Hematopoietic multipotent progenitor cell treated with erythropoietin and hydrocortisone succinate and interleukin-3 and kit ligand, for 4 days (in vitro differentiated cells): ENCODE data around the gene SPINK2.

ENCODE experiments used
- DNase-seq: peaks from one replicate; pipeline ENCODE4 v3.0.0-alpha.2; 2015

Gene SPINK2, protein sequence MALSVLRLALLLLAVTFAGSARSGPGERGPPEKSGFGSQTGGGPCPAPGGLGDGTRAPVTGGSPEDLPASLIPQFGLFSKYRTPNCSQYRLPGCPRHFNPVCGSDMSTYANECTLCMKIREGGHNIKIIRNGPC

DNA sequence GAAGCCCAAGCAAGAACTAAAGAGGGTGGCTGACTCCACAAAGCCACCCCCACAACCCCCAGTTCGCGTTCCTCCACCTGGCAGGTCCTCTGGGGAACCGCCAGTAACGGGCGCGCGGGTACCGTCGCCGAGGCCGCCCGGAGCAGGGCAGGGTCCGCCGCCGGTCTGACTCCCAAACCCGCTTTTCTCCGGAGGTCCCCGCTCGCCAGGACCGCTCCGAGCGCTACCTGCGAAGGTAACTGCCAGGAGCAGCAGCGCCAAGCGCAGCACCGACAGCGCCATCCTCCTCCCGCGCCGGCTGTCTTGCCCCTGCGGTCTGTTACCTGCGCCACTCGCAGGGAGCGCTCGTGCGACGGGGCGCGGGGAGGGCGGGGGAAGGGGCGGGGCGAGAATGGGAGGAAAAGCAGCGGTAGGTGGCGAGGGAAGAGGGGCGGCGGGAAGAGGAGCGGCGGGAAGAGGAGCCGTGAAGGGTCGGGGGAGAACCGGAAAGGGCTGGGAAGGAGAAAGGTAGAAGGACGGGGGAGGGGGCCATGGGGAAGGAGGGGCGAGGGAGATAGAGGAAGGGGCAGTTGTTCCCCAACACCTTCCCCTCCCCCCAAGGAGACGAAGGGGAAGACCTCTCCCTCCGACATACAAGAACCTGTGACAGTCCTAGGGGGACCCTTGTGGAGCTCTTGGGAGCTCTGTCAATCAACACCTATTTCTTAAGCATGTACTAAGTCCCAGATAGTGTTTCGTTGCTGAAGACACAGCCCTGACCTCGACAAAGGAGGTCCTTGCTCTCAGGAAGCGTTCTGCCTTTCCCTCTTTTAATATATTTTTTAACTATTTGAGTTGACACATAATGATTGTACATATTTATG is at the start of gene SPINK2:
TSS of gene SPINK2 (minus strand) at position 321 of the 863 bp plus-strand sequence. CDS start at position 282, 39 bp downstream.
- DNase-seq: peak; percentile 64

DNA sequence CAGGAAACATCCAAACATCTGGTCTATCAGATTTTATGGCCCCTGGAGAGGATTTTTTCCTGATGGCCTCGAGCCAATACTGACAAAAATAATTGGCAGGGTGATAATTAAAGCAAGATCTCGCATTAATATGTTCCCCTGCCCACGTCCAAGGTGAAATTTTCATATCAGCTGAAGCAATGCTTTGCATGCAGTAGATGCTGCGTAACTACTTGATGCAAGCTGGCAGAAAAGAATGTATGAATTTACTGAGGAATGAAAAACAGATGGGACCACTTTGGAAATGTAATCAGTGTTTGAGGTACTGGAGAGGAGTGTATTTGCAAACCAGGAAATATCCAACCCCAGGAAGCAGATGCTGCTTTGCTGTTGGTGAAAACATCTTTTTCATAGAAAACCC is 49.4 kb upstream of the SPINK2 start:
- no peak for DNase-seq

DNA sequence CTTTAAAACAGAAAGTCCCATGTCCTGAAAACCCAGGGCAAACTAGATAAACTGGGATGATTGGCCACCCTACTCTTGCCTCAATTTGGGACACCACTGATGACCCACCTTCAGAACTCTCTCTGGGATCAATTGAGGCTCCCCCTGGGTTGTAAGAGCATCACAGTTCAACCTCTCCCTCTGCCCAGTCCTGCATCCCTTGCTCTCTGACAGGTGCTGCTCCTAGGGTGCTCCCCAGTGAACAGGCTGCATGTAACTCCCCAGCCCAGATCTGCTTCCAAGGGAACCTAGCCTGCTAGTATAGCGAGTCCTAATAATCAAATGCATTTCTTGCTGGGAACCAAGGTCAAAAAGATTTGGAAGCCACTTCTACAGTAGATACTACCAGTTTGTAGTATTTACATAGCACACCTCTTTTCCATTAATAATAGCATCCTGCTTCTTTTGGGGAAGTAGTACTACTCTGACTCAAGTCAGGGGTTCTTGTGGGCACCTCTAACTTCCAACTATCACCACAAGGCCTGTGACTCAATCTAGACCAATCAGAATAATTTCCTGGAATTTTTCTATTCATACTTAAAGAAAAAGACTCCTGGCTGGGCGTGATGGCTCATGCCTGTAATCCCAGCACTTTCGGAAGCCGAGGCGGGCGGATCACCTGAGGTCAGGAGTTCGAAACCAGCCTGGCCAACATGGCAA is 42.1 kb upstream of the SPINK2 start:
- peak; percentile 68 for DNase-seq

DNA sequence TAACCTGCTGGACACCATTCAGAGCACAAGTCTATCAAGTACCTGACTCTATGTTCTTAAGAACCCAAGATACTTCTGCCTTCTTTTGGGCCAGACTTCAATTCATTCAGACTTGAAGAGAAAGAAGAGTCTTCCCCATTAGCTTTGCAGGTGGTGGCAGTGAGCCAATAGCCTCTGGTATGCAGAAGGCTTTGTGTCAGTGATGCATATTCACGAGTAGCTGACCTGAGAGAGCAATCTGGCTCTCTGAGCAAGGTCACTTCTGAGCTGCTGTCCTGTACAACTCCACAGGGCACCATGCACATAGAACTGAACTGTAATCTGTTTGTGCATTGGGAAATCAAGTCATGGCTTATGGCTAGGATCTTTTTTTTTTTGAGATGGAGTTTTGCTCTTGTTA is 39.9 kb upstream of the SPINK2 start:
- DNase-seq: peak; percentile 34

DNA sequence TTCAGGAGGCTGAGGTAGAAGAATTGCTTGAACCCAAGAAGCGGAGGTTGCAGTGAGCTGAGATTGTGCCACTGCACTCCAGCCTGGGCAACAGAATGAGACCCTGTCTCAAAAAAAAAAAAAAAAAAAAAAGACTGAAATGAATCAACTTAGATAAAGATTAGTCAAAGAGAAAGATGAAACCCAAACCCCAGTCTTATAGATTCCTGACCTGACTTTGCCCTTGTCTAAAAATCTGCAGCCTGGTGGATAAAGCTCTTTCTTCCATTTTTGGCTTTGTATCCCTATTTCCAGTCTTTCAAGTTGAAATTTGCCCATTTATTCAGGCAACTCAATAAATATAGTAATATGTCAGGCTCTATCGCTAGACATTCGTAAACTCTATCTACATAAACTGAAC is 39.3 kb upstream of the SPINK2 start:
- no peak for DNase-seq

DNA sequence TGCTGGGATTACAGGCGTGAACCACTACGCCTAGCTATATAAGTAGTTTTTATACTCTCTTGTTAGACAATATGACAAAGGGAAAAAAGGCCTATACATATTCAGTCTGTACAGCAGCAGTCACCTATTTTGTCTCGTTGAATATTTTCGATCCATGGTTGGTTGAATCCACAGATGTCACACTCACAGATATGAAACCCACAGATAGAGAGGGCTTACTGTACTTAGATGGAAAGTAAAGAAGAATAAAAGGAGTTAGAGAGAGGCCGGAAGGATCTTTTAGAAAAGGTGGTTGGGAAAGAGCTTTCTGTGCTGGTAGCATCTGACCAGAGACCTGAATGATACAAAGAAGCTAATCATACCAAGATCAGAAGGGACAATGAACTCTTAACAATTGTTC is 38.3 kb upstream of the SPINK2 start:
- no peak for DNase-seq

DNA sequence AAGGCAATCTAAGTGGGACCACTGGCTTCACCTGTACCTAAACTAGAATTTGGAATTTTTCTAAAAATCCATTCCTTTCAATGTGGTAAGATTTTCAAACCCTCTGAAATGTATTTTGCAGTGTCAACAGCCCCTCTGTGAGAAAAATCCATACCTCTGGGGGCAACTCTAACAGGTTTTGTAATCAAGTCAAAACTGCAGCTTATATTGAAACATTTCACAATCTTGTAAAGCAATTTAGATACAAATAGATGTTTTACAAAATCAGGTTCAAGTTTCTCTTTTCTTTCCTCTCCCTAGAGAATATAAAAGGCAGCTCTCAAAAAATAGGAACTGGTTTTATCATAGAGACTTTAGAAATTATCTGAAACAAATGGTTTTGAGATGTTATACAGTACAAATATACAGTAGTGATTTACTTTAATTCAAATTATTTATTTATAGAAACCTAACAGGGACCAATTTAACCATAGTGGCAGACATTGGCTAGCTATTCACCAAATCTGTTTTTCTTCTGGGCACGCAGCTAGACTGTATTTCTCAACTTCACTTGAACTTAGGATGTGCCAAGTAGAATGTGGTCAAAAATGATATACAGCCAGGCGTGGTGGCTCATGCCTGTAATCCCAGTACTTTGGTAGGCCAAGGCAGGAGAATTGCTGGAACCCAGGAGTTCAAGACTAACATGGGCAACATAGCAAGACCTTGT is 36.3 kb upstream of the SPINK2 start:
- no peak for DNase-seq

DNA sequence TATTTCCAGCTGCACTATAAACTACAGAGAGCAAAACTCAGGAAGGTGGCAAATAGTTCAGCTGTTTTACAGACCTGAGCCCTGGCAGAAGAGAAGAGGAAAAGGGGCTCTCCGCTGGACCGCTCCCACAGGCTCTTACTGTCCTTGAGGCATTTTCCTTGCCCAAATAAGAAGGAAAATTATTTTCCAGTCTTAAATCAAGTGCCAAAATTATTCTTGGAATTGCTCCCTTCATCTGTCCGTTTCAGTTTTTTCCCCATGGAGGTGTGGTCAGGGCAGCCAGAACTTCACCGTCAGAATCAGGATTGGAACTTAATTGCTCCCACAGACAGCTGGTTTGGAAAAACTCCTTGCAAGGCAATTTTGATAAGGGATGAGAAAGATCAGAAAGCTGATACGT is 35.2 kb upstream of the SPINK2 start:
- no peak for DNase-seq

DNA sequence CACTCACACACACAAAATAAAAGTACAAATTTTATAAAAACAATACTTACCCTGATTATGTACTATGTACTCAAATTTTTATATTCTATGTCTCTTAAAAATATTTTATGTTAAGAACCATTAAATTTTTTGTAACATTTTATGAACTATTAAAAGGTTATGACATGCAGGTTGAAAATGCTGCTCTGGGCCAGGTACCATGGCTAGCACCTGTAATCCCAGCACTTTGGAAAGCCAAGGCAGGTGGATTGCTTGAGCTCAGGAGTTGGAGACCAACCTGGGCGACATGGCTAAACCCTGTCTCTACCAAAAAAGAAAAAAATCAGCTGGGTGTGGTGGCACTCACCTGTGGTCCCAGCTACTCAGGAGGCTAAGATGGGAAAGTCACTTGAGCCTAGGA is 29.4 kb upstream of the SPINK2 start:
- no peak for DNase-seq

DNA sequence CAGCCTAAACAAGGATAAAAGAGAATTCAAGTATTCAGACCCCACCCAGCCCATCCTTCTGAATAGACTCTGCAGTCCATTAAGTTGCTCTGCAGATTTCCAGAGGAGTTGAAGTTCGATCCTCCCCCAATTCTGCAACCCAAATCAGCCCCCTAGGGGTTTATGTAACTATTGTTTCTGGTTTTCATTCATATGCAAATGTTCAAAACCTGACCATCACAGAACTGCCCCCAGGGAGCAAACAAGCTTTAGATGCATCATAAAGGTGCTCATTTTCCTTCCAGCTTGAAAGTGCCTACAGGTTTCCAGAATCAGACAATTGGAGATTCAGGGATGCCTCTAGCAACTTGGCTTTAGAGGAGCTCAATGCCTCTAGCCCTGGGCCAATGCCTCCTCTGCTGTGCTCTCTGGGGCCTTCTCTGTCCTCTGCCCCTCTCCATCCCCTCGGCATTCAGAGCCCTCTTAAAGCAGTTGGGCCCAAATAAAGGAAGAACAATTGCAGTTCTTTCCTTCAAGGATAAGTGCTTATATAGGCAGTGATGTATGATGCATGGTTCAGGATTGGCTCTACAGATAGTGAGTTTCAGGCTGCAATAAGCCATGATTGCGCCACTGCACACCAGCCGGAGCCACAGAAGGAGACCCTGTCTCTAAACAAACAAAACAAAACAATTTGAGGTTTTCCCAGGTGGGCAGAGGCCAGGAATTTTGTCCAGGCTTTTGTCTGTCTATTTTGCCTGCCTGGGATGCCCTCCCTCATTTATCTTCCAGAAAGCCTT is 23.5 kb upstream of the SPINK2 start:
- no peak for DNase-seq

DNA sequence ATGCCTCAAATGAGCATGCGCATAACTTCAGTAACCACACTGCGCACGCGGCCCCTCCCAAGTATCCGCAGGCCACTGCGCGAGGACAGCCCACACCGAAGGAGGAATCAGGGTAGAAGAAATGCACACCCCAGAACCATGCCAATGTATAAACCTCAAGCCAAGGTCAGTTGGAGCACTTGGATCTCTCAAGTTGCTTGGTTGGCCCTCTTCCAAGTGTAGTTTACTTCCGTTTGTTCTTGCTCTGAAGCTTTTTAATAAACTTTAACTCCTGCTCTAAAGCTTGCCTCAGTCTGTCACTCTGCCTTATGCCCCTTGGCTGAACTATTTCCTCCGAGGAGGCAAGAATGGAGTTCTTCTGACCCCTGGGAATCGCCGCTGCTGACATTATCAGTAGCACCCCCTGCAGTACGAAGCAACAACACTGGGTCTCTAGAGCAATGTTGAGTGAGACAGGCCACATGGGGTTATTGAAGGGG is 22.0 kb upstream of the SPINK2 start:
- DNase-seq: no peak

DNA sequence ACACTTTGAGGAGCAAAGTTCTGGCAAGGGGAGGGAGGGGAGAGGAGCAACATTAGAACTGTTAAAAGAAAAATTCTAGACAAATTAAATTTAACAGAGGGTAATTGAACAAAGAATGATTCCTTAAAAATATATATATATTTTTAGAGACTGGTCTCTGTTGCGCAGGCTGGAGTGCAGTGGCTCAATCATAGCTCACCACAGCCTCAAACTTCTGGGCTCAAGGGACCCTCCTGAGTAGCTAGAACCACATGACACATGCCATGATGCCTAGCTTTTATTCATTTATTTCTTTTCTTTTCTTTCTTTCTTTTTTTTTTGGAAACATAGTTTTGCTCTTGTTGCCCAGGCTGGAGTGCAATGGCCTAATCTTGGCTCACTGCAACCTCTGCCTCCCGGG is 19.1 kb upstream of the SPINK2 start:
- no peak for DNase-seq

DNA sequence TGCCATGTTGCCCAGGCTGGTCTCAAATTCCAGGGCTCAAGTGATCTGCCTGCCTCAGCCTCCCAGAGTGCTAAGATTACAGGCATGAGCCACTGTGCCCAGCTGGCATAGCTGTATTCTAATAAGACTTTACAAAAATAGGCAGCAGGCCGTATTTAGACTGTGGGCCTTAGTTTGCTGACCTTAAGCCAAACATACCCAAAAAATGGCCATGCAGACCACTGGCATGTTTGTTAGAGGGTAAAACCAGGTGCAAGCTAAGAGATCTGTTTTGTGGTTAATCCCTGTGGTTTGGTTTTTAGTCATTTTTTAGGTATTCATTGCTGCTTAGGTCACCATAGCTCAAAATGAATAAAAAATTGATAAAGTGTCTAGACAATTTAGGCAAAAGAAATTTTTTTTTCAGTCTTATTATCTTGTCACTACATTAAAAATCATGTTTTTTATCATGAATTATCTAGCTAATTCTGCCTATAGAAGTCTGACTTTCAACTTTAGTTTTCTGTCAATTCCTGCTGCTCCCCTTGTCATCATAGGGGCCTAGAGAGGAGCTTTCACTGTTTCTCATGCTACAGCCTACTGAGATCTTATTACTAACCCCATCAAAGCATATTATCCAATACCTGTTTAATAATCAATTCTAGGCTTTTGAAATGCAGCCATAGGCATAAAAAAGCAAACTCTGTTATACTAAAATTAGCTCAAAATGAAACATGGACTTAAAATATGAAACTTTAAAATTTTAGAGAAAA is 7.5 kb upstream of the SPINK2 start:
- DNase-seq: peak; percentile 30

DNA sequence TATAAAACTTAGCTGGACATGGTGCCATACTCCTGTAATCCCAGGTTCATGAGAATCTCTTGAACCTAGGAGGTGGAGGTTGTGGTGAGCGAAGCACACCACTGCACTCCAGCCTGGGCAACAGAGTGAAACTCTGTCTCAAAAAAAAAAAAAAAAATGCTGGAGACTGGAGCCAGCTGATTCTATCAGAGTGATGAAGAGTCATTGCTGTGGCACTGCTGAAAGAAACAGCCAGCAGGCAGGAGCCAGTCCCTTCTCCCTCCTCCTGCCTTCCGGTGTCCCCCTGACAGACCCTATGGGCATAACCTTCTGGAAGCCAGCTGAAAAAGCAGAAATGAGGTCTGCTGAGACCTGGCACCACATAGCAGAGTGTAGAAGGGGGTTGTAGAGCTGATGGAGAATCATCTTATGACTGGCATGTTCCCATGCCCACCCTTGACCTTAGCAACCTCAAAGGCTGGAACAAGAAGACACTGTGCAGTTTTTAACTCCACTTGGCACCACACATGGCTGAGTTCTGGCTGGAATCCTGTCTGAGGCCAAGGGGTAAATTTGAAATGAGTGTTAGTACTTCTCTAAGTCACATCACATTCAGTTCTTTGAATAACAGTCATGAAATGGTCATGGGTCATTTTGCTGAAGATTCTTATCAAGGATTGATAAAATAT is 2.6 kb upstream of the SPINK2 start:
- DNase-seq: no peak

DNA sequence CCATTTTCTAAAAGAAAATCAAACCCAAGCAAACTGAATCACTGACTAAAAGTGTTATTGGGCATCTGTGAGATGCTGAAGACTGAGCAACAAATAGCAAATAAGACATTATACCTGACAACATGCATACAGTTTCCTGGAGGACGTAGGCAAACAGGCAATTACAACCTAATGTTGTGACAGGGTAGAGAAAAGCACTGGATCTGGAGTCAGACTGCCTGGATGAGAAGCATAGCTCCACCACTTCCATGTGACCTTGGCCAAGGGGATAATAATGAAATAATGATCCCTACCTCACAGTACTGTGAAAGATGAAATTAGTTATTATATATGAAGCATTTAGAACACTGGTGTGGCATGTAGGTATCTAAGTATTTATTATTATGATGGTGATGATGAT is 2.7 kb downstream of the SPINK2 start:
- DNase-seq: no peak

DNA sequence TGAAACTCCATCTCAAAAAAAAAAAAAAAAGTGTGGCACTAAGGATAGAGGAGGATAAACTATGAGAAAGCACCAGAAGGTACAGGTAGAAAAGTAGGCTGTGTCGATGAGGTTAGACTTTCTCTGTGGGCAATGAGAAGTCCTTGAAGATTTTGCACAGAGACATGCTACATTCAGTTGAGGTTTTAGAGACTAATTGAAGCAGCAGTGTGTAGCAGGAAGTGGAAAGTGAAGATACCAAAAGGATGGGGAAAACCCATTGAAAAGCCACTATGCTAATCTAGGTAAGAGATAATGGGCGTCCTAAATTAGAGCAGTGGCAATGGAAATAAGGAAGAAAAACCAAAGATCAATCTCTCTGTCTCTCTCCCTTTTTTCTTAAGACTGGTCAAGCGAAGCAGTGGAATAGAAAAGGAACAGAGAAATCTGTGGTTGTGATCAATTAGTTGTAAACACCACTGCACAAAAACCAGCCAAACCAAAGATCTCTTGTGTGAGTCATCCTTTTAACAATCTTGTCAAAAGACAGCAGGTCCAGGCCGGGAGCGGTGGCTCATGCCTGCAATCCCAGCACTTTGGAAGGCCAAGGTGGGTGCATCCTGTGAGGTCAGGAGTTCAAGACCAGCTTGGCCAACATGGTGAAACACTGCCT is 3.5 kb downstream of the SPINK2 start:
- DNase-seq: no peak

DNA sequence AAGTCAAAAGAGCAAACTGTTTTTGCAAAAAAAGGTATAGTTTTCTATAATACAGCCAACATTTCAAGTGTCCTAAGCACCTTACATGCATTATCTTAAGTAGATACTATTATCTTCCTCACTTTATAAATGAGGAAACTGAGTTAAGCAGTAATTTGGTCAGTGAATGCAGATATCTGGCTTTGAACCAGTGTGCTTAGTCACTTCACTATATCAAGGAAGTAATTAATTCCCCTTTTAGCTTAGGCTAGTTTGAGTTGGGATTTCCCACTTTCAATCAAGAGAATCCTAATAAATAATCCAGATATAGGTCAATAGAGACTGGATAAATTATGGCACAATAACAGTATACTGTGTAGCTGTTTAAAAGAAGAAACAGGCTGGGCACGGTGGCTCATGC is 14.8 kb downstream of the SPINK2 start:
- no peak for DNase-seq

DNA sequence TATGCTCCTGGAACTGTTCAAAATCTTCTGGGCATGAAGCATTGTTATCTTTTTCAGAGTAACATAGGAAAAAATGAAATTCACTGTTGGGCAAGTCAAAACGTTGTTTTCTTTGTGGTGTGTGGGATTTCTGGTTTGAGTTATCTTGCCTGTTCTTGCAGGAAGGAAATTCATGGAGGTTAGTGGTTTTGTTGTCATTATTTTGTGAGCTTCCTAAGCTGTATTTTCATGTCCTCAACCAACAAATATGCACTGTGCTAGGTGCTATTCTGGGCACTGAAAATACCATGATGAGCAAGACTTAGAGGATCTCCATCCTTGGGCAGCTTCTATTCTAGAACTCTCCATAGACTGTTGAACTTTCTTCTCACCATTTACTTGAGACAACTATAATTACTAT is 16.9 kb downstream of the SPINK2 start:
- DNase-seq: peak; percentile 82

DNA sequence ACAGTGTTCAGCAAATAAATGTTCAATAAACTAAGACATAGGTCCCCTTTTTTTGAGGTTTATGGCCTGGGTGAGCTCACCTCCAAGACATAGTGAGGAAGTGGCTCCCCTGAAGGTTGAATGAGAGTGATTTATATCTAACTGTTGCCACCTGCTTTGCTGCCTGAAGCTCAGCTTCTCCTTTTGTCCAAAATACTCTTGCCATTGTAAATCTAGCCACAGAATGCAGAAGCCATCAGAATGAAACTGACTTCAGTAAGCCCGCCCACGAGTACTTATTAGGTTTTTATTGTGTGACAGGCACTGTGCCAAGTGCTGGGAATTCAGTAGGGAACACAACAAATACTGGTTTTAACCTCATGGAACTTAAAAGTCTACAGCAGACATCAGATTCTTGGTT is 18.0 kb downstream of the SPINK2 start:
- DNase-seq: peak; percentile 86
